Thyroid gland (tissue), 4 donors: ENCODE data around the gene SPTBN1. TPM values are rescaled to one million over a fixed set of nuclear protein-coding genes. Genes with fewer than 3 reads are reported as not detected.

ENCODE experiments used
- DNase-seq, 2 donors: peaks; one replicate each; pipeline ENCODE4 v3.0.0-alpha.2; 2019
- H3K27ac ChIP-seq, 3 donors: fragments of 200-600 bp; sonication (generic); 1 replicate in 2 of 3; 2 replicates in 1 of 3; pipeline ENCODE4 v1.5.1; 2016 to 2019; ENCODE audit warnings: mild to moderate bottlenecking in 1 of 3, moderate library complexity in 1 of 3
- H3K27me3 ChIP-seq: fragments of 200-600 bp; sonication (generic); one replicate; pipeline ENCODE4 v1.5.1; 2019
- H3K36me3 ChIP-seq, 2 donors: fragments of 200-600 bp; sonication (generic); one replicate each; pipeline ENCODE4 v1.5.1; 2016 to 2019
- H3K4me1 ChIP-seq, 2 donors: fragments of 200-600 bp; sonication (generic); one replicate each; pipeline ENCODE4 v1.5.1; 2017 to 2019
- H3K4me3 ChIP-seq, 3 donors: fragments of 200-600 bp; sonication (generic); replicated peaks in 1 of 3; 1 replicate in 2 of 3; 2 replicates in 1 of 3; pipeline ENCODE4 v1.5.1; 2016; ENCODE audit warnings: mild to moderate bottlenecking in 1 of 3
- H3K9me3 ChIP-seq: fragments of 200-600 bp; sonication (generic); one replicate; pipeline ENCODE4 v1.5.1; 2017
- POLR2A ChIP-seq, 2 donors: fragments of 450-650 bp; IDR thresholded peaks; one replicate each; pipeline ENCODE4 v1.6.1; 2017; ENCODE audit warnings: antibody characterized with exemption in 2 of 2, mild to moderate bottlenecking in 2 of 2, moderate library complexity in 1 of 2
- WGBS, 2 donors: methylation state at CpG; one replicate each; pipeline ENCODE4 v1.1.5; 2017; 5-methylcytosine and 5-hydroxymethylcytosine counted together
- intact Hi-C: fragments of 100-400 bp; cut with DNase I; formaldehyde crosslinking; loops from one replicate; pipeline ENCODE4 v1.15.1; 2023
- total RNA-seq, 4 donors: library from RNA; depleted of rRNA; stranded (reverse); fragments of >200 nt; gene quantifications; one replicate each; pipeline ENCODE4 v1.2.3, GENCODE V29; 2016
- TF ChIP-seq, protein P1 (sequence below), 6 experiments: fragments of 200-600 bp in 3 of 6; fragments of 450-650 bp in 3 of 6; sonication (generic) in 3 of 6; IDR thresholded peaks; one replicate each; pipeline ENCODE4 v1.5.1; 2016 to 2019; ENCODE audit warnings: antibody characterized with exemption in 6 of 6, mild to moderate bottlenecking in 2 of 6, inconsistent platforms in 1 of 6, moderate library complexity in 1 of 6

Gene SPTBN1
- total RNA-seq, 4 donors from 2014 or later, result 381 to 513 (median 419) TPM

DNA sequence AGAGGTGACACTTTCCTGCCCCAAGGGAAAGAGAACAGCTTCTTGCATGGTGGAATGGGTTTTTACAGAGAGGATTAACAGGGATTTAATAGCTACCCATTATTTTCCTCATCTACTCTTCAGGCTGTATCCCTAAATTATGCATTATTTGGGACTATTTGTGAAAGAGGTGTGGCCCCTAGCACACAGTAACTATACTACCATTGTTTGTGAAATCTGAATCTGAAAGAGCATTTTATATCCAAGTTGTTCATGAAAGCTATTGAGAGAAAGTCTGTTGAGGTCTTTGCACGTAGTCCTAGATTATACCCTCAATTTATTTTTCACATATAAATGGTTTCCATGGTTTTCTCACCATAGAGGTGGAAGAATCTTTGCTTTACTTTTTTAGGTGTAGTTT is 78.1 kb downstream of the SPTBN1 start:
- H3K4me3 ChIP-seq, result no peak overlapping the region
- intact Hi-C loops, result no loop called here
- peak overlapping the region in 1 of 3 donors; percentile 4 for H3K27ac ChIP-seq
- no peaks in the 10 kb centered on the region for H3K9me3 ChIP-seq
- H3K4me1 ChIP-seq, result peaks cover 0 to 18% of the 10 kb centered on the region in 2 donors
- H3K36me3 ChIP-seq, result no peaks in the 10 kb centered on the region
- H3K27me3 ChIP-seq, result no peaks in the 10 kb centered on the region
- WGBS, 2 donors, result 93 to 94% methylated on average over 1 of the region's 1 CpG
- DNase-seq, result no peak
- no peak for TF ChIP-seq POLR2A (IDR thresholded peaks at IDR 0.05)
- TF ChIP-seq, protein P1, sequence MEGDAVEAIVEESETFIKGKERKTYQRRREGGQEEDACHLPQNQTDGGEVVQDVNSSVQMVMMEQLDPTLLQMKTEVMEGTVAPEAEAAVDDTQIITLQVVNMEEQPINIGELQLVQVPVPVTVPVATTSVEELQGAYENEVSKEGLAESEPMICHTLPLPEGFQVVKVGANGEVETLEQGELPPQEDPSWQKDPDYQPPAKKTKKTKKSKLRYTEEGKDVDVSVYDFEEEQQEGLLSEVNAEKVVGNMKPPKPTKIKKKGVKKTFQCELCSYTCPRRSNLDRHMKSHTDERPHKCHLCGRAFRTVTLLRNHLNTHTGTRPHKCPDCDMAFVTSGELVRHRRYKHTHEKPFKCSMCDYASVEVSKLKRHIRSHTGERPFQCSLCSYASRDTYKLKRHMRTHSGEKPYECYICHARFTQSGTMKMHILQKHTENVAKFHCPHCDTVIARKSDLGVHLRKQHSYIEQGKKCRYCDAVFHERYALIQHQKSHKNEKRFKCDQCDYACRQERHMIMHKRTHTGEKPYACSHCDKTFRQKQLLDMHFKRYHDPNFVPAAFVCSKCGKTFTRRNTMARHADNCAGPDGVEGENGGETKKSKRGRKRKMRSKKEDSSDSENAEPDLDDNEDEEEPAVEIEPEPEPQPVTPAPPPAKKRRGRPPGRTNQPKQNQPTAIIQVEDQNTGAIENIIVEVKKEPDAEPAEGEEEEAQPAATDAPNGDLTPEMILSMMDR (IDR thresholded peaks at IDR 0.05), result no peak

DNA sequence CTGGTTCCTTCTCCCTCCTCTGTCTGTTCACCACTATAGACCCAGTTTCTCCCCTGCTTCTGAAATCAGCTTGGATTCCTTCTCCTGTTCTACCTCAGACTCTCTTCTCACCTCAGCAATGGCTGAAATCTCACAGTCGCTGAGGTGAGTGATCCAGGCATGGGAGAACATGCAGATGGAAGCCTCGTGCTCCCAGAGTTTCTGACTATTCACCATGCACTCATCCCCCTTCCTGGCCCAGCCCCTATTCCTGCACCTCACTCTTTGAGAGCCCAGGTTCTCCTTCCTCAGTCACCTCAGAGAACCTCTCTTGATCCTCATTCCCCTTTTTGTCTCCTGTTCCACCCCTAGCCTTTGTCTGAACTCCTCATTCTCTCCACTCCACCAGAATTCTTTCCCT is 78.5 kb downstream of the SPTBN1 start:
- 86 to 89% methylated on average over 2 of the region's 2 CpGs for WGBS, 2 donors
- no peak for TF ChIP-seq POLR2A (IDR thresholded peaks at IDR 0.05)
- TF ChIP-seq, protein P1 (IDR thresholded peaks at IDR 0.05), result no peak
- intact Hi-C loops, result no loop called here

DNA sequence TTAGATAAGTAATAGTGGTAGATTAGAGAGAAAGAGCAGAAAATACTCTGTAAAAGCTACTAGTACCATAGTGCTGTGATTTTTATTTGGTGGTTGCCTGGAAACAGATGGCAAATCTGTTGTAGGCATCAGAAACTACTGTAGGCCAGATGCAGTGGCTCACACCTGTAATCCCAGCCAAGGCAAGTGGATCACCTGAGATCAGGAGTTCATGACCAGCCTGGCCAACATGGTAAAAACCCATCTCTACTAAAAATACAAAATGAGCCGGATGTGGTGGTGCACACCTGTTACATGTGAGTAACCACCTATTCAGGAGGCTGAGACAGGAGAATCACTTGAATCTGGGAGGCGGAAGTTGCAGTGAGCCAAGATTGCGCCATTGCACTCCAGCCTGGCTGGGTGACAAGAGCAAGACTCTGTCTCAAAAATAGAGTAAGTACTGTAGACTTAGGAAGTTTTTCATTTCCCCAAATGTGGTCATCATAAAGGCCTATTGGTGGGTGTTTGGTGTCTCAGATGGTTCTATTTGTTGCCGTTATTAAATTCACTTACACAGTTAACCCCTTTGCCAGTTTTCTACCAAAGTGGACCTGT is 79.6 kb downstream of the SPTBN1 start:
- WGBS, 2 donors, result 85 to 88% methylated on average over 4 of the region's 4 CpGs
- no peak for DNase-seq
- Histone ChIP-seq H3K4me3 (no peak overlapping the region), H3K27ac (no peak overlapping the region), H3K4me1 (peaks cover 0 to 18% of the 10 kb centered on the region in 2 donors), H3K27me3 (no peaks in the 10 kb centered on the region), H3K36me3 (no peaks in the 10 kb centered on the region), H3K9me3 (no peaks in the 10 kb centered on the region)
- intact Hi-C loops, result no loop called here
- TF ChIP-seq, protein P1 (IDR thresholded peaks at IDR 0.05), result no peak
- no peak for TF ChIP-seq POLR2A (IDR thresholded peaks at IDR 0.05)

More for the DNA sequence above, 78.5 kb downstream of the SPTBN1 start:
- H3K27me3 ChIP-seq, result no peaks in the 10 kb centered on the region
- no peak overlapping the region for H3K4me3 ChIP-seq
- no peak for DNase-seq
- peak overlapping the region in 1 of 3 donors; percentile 4 for H3K27ac ChIP-seq
- H3K36me3 ChIP-seq, result no peaks in the 10 kb centered on the region
- no peaks in the 10 kb centered on the region for H3K9me3 ChIP-seq
- H3K4me1 ChIP-seq, result peaks cover 0 to 18% of the 10 kb centered on the region in 2 donors

DNA sequence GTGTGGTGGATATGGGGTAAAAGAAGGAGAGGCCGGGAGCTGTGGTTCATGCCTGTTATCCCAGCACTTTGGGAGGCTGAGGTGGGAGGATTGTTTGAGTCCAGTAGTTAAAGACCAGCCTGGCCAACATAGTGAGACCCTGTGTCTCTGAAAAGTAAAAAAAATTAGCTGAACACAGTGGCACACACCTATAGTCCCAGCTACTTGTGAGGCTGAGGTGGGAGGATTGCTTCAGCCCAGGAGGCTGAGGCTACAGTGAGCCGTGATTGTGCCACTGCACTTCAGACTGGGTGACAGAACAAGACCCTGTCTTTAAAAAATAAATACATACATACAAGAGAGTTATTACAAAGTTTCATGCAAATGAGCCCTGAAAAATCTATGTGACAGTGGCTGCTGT is 80.6 kb downstream of the SPTBN1 start:
- H3K9me3 ChIP-seq, result no peaks in the 10 kb centered on the region
- no peak for DNase-seq
- TF ChIP-seq, protein P1 (IDR thresholded peaks at IDR 0.05), result no peak
- no peak for TF ChIP-seq POLR2A (IDR thresholded peaks at IDR 0.05)
- no peak overlapping the region for H3K27ac ChIP-seq
- intact Hi-C loops, result no loop called here
- H3K4me1 ChIP-seq, result peaks cover 0 to 15% of the 10 kb centered on the region in 2 donors
- no peaks in the 10 kb centered on the region for H3K27me3 ChIP-seq
- WGBS, 2 donors, result 97 to 100% methylated on average over 2 of the region's 2 CpGs
- no peaks in the 10 kb centered on the region for H3K36me3 ChIP-seq
- no peak overlapping the region for H3K4me3 ChIP-seq

DNA sequence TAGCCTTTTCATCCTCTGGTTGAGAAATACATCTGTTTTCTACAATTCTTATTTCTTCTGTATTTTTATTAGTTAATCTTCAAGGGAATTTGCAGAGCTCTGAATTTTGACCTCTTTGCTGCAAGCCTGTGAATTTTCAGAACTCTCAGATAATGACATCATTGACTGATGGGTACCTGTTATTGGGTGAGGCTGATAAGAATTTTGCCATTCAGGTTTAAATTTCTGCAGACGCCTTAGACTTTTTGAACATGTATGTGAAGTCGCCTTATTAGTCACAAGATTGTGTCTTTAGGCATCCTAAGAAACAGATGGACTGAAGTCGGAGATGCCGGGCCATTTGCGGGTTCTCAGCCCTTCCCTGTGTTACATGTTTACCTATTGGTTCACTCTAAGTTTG is 82.4 kb downstream of the SPTBN1 start:
- no peak overlapping the region for H3K27ac ChIP-seq
- H3K4me3 ChIP-seq, result no peak overlapping the region
- TF ChIP-seq, protein P1 (IDR thresholded peaks at IDR 0.05), result no peak
- no peak for TF ChIP-seq POLR2A (IDR thresholded peaks at IDR 0.05)
- H3K36me3 ChIP-seq, result no peaks in the 10 kb centered on the region
- intact Hi-C loops, result no loop called here
- WGBS, 2 donors, result 94% methylated on average over 5 of the region's 5 CpGs
- DNase-seq, result no peak
- H3K9me3 ChIP-seq, result no peaks in the 10 kb centered on the region
- no peaks in the 10 kb centered on the region for H3K27me3 ChIP-seq
- H3K4me1 ChIP-seq, result peaks cover 0 to 12% of the 10 kb centered on the region in 2 donors
